ENCODE measurements around the gene FBXO30. TPM values are rescaled to one million over a fixed set of nuclear protein-coding genes. Genes with fewer than 3 reads are reported as not detected.

FBXO30 gene
- total RNA-seq, 2 experiments from 2014 or later: 5.3 to 11.7 TPM

GRCh38 chr6:145749632-145750031 is 65.0 kb downstream of the FBXO30 start:
- Histone ChIP-seq H3K36me3 (ENCODE audit: insufficient read depth, low read length) (no peaks in the 10 kb centered on the region), H3K4me3 (ENCODE audit: low read depth, low read length, poor library complexity, severe bottlenecking) (no peak overlapping the region), H3K79me2 (ENCODE audit: insufficient read depth, low read depth, low read length) (no peaks in the 10 kb centered on the region), H3K4me1 (ENCODE audit: insufficient read depth, low read length, poor library complexity, severe bottlenecking) (peaks cover 5% of the 10 kb centered on the region), H3K4me2 (ENCODE audit: low read length) (no peak overlapping the region), H2AFZ (ENCODE audit: low read length) (no peak overlapping the region), H3K9me3 (ENCODE audit: low read length) (no peaks in the 10 kb centered on the region), H4K20me1 (ENCODE audit: insufficient read depth, low read length) (no peaks in the 10 kb centered on the region), H3K9me2 (ENCODE audit: insufficient read depth, low read length) (no peaks in the 10 kb centered on the region; the same call in 1 of the 2 replicates), H3K27ac (ENCODE audit: low read depth, low read length, poor library complexity, severe bottlenecking) (no peak overlapping the region)
- DNase-seq (ENCODE audit: low spot score): no peak
- intact Hi-C loops (cut with micrococcal nuclease; ENCODE audit: unreplicated experiment): no loop called here
- BruUV-seq (replicated peaks): no TSS peak
- ChIA-PET POLR2A (no interaction called here), CTCF (ENCODE audit: unreplicated experiment) (interaction anchor here (0.8 kb wide), 1 partner anchor 16 kb away, joined by 3 read pairs; no protein-coding TSS in a partner anchor)
- no peak for TF ChIP-seq EZH2phosphoT487 (IDR thresholded peaks at IDR 0.05; ENCODE audit: borderline replicate concordance, low read depth, low read length)

- no peaks in the 10 kb centered on the region for H3K9me2 ChIP-seq (ENCODE audit: insufficient read depth, low read length)
- ChIA-PET POLR2A (interaction anchor here (1.9 kb wide), 1 partner anchor 9 kb away, joined by 12 read pairs; no protein-coding TSS in a partner anchor), CTCF (ENCODE audit: unreplicated experiment) (no interaction called here)
- H4K20me1 ChIP-seq (ENCODE audit: insufficient read depth, low read length): no peaks in the 10 kb centered on the region
- H3K79me2 ChIP-seq (ENCODE audit: insufficient read depth, low read depth, low read length): no peaks in the 10 kb centered on the region
- no peak overlapping the region for H3K4me2 ChIP-seq (ENCODE audit: low read length)
- no peak overlapping the region for H2AFZ ChIP-seq (ENCODE audit: low read length)
- H3K9me3 ChIP-seq (ENCODE audit: low read length): no peaks in the 10 kb centered on the region
- H3K4me1 ChIP-seq (ENCODE audit: insufficient read depth, low read length, poor library complexity, severe bottlenecking): peaks cover 5% of the 10 kb centered on the region
- intact Hi-C loops (cut with micrococcal nuclease; ENCODE audit: unreplicated experiment): no loop called here
- DNase-seq (ENCODE audit: low spot score): no peak
- H3K27ac ChIP-seq (ENCODE audit: low read depth, low read length, poor library complexity, severe bottlenecking): no peak overlapping the region
- no TSS peak for BruUV-seq (replicated peaks)
- TF ChIP-seq EZH2phosphoT487 (IDR thresholded peaks at IDR 0.05; ENCODE audit: borderline replicate concordance, low read depth, low read length): no peak
- no peak for TF ChIP-seq CTCF (conservative IDR thresholded peaks at IDR 0.05; ENCODE audit: low read length)
- H3K4me3 ChIP-seq (ENCODE audit: low read depth, low read length, poor library complexity, severe bottlenecking): no peak overlapping the region
- H3K36me3 ChIP-seq (ENCODE audit: insufficient read depth, low read length): no peaks in the 10 kb centered on the region
Observed at GRCh38 chr6:145745861-145746260, 68.7 kb downstream of the FBXO30 start.

GRCh38 chr6:145744619-145745018 is 70.0 kb downstream of the FBXO30 start:
- Histone ChIP-seq H4K20me1 (ENCODE audit: insufficient read depth, low read length) (no peaks in the 10 kb centered on the region), H3K27ac (ENCODE audit: low read depth, low read length, poor library complexity, severe bottlenecking) (no peak overlapping the region), H3K4me2 (ENCODE audit: low read length) (no peak overlapping the region), H3K9me2 (ENCODE audit: insufficient read depth, low read length) (no peaks in the 10 kb centered on the region), H3K4me3 (ENCODE audit: low read depth, low read length, poor library complexity, severe bottlenecking) (no peak overlapping the region), H3K36me3 (ENCODE audit: insufficient read depth, low read length) (no peaks in the 10 kb centered on the region), H3K4me1 (ENCODE audit: insufficient read depth, low read length, poor library complexity, severe bottlenecking) (peaks cover 3% of the 10 kb centered on the region), H3K79me2 (ENCODE audit: insufficient read depth, low read depth, low read length) (no peaks in the 10 kb centered on the region), H2AFZ (ENCODE audit: low read length) (no peak overlapping the region), H3K9me3 (ENCODE audit: low read length) (no peaks in the 10 kb centered on the region)
- no peak for DNase-seq (ENCODE audit: low spot score)
- intact Hi-C loops (cut with micrococcal nuclease; ENCODE audit: unreplicated experiment): no loop called here
- TF ChIP-seq EZH2phosphoT487 (IDR thresholded peaks at IDR 0.05; ENCODE audit: borderline replicate concordance, low read depth, low read length) (no peak), CTCF (conservative IDR thresholded peaks at IDR 0.05; ENCODE audit: low read length) (no peak)
- POLR2A ChIA-PET: no interaction called here
- no TSS peak for BruUV-seq (replicated peaks)
- CTCF ChIA-PET (ENCODE audit: unreplicated experiment): no interaction called here

Other genes starting within 250 kb of the FBXO30 start
- 31.2 and 39.2 TPM in 2 replicates for gene EPM2A, start 79.3 kb downstream of the FBXO30 start, total RNA-seq (2014; rRNA removed; shearing (Covaris generic))
- gene EPM2A, start 79.3 kb downstream of the FBXO30 start, total RNA-seq (2022): 34.9 and 40.0 TPM in 2 replicates
- 28.1 and 28.8 TPM in 2 replicates for gene SHPRH, start 149.6 kb upstream of the FBXO30 start, total RNA-seq (2014; rRNA removed; shearing (Covaris generic))
- gene SHPRH, start 149.6 kb upstream of the FBXO30 start, total RNA-seq (2022): 27.7 and 32.6 TPM in 2 replicates
- gene GRM1, start 214.3 kb upstream of the FBXO30 start, total RNA-seq (2014; rRNA removed; shearing (Covaris generic)): not detected in 2 replicates
- gene GRM1, start 214.3 kb upstream of the FBXO30 start, total RNA-seq (2022): not detected in 2 replicates

Data from OCI-LY7 (cell line).